HG02678 (cell line): ENCODE data around the gene DDR2.
"Not testable (repeated sequence)": the region's sequence is repeated elsewhere in the genome, so short reads cannot be mapped to it uniquely, and the experiment has no call there.

Experiments used
- ATAC-seq: cut with Tn5 transposase; IDR thresholded peaks from one replicate; pipeline ENCODE4 v1.9.1; 2021; ENCODE audit warnings: mild to moderate bottlenecking, moderate library complexity; ENCODE audit not compliant: unreplicated experiment

DDR2 gene

DNA sequence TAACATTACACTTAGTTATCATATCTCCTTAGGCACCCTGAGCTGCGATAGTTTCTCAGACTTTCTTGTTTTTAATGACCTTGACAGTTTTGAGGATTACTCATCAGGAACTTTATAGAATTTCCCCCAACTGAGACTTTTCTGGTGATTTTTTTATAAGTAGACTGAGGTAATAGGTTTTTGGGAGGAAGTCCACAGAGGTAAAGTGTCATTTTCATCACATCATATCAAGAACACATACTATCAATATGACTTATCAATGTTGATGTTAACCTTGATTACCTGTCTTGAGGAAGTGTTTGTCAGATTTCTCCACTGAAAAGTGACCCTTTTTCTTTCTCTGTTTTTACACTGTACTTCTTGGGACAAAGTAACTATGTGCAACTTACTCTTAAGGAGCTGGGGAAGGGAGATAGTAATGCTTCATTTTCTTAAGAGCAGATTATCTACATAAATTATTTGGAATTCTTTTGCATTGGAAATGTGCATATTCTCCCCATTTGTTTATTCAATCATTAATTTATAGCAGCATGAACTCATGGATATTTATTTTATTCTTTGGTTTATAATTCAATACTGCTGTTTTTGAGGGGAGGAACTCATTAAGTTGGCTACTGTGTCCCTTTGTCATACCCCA lies 85.4 kb downstream of the DDR2 start:
- no peak for ATAC-seq

GRCh38 chr1:162719678-162720077 lies 87.4 kb downstream of the DDR2 start:
- ATAC-seq: no peak

GRCh38 chr1:162720996-162721395 lies 88.7 kb downstream of the DDR2 start:
- no peak for ATAC-seq

DNA sequence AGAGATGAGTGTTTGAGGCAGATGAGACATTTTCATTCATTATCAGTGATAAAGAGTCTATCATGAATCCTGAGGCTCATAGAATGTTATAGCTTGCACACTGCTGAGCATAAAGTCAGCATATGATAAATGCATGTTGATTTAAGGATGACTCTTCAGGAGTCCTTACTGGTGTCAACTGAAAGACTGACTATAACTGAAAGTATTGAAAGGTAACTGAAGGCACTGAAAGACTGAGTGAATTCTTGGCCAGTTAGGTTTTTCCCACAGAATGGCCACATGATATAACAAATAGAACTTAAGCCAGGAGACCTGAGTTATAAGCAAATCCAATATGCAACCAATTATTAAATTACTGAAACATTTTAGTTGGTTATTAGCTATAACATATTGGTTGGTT lies 89.2 kb downstream of the DDR2 start:
- ATAC-seq: no peak

DNA sequence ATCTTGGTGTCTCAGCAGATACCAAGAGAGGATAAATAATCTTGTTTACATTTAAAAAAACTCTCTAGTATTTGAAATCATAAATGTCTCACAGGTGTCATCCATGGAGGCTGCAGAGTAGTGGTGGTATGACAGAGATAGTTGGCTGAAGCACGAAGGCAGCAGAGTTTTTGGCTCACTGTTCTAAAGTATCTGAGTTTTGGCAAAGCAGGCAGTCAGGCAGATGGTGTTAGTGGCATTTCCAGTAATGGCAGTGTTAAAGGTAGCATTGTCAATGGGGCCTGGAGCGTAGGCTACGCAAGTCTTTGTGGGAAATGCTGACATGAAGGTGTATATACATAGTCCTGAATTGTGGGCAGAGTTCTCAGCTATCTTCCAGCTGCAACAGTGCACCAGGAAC lies 89.8 kb downstream of the DDR2 start:
- no peak for ATAC-seq

DNA sequence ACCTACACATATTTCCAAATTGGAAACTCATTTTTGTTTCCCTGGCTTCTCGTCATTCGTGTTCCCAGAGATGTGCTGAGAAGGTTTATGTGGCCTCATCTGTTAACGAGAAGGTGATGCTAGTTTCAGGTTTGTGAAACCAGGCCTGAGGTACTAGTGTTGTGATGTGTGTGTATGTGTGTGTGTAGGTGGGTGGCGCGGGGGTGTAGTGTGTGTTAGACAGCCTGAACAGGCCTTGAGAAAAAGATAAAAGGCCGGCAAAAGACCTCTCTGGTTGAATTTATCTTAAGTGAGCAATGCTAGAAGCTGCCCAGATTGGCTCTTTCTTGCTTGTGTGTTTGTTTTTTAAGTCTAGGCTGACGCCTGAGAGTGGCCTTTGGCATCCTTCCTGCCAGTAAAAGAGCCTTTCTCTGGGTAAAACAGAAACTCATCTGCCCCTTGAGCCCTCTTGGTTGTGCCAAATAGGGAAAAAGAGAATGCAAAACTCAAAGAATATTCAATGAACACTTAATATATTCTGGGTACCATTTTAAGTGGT lies 92.4 kb downstream of the DDR2 start:
- no peak for ATAC-seq

DNA sequence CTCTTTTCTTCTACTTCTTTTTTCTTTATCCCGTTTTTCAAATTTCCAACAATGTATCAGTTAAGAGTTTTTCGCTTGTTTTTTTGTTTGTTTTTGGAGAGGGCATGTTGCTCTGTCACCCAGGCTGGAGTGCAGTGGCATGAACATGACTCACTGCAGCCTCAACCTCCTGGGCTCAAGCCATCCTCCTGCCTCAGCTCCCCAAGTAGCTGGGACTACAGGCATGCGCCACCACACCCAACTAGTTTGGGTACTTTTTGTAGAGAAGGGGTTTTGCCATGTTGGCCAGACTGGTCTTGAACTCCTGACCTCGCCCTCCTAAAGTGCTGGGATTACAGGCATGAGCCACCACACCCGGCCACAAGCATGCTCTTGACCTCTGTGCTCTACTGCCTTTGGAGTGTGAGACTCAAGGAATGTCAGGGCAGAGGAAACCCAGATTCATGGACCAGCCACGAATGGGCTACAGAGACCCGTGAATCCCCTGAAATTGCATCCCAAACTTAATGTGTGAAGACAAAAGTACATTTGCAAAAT lies 93.1 kb downstream of the DDR2 start:
- no peak for ATAC-seq

GRCh38 chr1:162726555-162726954 lies 94.3 kb downstream of the DDR2 start:
- ATAC-seq: no peak

- ATAC-seq: not testable (repeated sequence)
Observed at GRCh38 chr1:162727493-162727892, 95.2 kb downstream of the DDR2 start.

DNA sequence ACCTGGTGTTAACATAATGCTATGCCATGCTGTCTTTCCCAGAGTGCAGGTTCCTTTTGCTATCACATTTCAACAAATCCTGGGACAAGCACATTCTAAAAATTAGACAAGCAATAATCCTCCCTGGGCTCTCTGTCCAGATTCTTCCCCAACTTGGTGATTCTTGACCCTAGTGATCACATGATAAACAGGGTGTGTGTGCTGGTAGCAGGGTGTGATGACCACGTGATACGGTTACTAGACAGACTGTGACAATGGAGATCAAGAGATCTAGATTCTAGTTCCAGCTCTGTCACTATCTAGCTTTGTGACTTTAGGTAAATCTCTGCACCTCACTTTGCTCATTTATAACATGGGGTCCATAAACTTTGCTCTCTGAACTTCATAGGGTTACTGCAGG lies 96.3 kb downstream of the DDR2 start:
- ATAC-seq: no peak

GRCh38 chr1:162729195-162729774 lies 97.0 kb downstream of the DDR2 start:
- not testable (repeated sequence) for ATAC-seq

DNA sequence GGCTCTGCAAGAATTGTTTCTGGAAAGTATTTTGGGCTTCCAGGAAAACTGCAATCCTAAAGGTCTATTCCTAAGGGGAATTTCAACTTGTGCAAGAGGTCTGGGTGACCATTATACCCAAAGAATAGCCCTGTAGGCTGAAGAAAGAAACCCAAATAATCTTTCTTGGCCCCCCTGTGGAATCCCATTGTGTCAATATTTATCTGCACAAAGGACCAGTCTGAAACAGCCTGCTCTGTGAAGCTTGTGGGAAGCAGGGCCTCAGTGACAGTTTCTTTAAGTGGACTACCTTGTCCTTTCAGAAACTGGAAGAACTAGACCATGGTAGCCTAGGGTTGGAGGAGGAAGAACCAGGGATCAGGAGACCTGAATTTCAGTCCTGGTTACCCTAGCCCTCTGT lies 99.8 kb downstream of the DDR2 start:
- ATAC-seq: no peak

DNA sequence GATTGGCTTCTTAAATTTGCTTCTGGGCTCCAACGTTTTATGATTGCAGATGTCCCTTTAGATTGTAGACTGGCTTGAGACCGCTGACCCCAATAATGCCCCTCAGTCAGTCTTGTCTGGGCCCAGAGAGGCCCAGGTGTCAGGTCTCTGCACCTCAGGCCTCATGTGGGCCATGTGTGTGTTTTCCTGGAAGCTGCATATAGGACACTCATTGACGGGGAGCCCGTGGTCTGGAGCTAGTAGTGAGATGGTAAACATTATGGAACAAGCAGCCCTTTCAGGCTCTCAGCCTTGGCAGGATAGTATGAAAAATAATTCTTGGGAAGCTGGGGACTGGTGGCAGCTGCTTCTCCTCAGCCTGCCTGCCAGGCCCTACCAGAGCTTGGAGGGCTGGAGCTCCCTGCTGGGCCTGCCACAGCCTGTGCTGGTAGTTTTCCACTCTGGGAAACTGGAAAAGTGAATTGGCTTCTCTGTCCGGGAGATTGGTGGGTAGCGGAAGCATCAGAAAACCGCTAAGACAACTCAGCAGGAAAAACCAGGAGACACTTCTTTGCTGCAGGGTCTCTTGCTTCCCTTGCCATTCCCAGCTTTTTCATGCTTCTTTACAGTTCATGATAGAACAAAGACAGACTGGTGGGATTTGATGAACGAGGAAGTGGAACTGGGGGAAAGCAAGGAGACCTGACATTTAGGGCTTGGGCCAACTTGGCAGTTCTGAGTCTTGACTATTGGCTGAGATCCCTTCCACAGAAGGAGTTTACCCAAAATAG lies 100.5 kb downstream of the DDR2 start:
- ATAC-seq: no peak

GRCh38 chr1:162733336-162733590 lies 101.0 kb downstream of the DDR2 start:
- ATAC-seq: no peak

DNA sequence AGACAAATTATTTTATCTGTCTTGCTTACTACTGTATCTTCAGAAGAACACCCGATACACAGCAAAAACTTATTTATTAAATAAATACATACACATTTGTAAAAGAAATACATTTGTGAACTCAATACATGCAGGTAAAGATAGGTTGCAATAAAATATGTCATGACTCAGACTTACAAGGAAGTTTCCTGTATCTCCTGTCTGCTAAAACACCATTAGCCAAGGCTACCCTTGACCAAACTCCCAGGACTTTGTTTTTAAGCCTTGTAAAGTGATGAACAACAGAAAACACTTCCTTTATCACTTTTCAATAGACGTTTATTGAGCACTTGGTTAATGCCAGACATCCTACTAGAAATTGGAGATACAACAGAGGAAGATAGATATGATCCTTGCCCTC lies 101.8 kb downstream of the DDR2 start:
- no peak for ATAC-seq

DNA sequence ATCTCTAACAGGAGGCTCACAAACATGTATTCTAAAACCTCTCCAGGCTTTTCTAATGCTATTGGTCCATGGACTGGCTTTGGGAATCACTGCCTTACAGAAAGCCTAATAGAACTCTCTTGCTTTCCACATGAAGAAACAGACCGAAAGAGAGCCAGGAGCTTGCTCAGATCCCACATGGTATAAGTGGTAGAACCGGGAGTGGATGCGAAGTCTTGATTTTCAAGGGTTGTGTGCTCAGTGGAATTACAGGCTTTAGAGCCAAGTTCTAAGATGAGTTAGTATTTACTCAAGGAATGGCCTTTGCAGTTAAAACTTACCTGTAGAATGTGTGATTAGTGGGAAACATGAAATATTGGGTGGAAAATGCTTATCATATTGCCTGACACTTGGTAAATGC lies 103.9 kb downstream of the DDR2 start:
- ATAC-seq: no peak

DNA sequence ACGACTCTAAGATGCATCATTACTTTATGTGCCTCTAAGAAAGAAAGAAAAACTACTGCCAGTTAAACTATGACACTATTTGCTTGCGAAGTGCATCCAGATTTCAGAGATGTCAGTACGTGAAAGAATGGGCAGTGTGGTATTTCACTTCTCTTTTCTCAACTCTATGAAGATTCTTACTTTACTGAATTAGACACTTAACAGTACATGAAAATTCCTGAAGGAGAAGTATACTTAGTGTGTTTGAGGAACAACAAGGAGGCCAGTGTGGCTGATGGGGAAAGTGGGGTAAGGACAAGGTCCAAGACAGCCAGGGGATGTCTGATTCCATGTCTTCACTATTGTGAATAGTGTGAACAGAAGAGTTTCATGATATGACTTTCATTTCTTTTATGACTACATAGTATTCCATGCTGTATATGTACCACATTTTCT lies 104.4 kb downstream of the DDR2 start:
- ATAC-seq: peak; percentile 81

- ATAC-seq: no peak
Observed at GRCh38 chr1:162740755-162741154, 108.5 kb downstream of the DDR2 start.

GRCh38 chr1:162741574-162741973 lies 109.3 kb downstream of the DDR2 start:
- no peak for ATAC-seq

- not testable (repeated sequence) for ATAC-seq
Observed at GRCh38 chr1:162746264-162746942, 114.1 kb downstream of the DDR2 start.

DNA sequence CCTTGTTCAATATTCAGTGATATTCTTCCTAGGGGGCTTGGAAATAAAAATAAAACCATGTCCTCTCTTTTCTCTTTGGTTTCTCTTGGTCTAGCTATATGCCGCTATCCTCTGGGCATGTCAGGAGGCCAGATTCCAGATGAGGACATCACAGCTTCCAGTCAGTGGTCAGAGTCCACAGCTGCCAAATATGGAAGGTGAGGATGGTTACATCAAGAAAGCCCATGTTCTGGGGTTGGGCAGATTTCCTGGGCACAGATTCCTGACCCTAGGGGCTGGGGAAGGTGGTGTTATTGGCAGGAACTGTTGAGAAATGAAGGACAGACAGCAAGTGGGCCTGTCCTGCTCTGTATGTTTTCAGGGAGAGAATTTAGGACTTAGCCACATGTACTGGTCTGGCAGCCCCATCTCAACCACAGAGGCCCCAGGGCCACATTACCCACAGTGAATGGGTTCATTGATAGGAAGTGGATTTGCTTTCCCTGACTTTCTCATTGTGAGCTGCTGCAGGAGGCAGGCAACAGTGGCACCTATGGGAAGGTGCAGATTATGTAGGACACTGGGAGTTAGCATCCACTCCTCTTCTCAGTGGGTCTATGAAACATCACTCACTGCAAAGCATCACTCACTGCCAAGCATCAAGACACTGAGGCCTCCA lies 120.9 kb downstream of the DDR2 start:
- ATAC-seq: no peak
